WERI-Rb-1 (cell line): ENCODE results near the gene SETMAR.

ENCODE experiments used
- DNase-seq: peaks from one replicate; pipeline ENCODE4 v3.0.0-alpha.2; 2020
- H3K27ac ChIP-seq: fragments of 250-450 bp; sonication (Bioruptor Pico); 2 replicates; pipeline ENCODE4 v1.5.1; 2020; ENCODE audit warnings: mild to moderate bottlenecking, moderate library complexity
- H3K27me3 ChIP-seq: fragments of 250-450 bp; sonication (Bioruptor Pico); 2 replicates; pipeline ENCODE4 v1.5.1; 2021; ENCODE audit warnings: mild to moderate bottlenecking, low read depth, moderate library complexity; ENCODE audit not compliant: insufficient read depth, severe bottlenecking
- H3K36me3 ChIP-seq: fragments of 250-450 bp; sonication (Bioruptor Pico); 2 replicates; pipeline ENCODE4 v1.5.1; 2020; ENCODE audit warnings: mild to moderate bottlenecking, moderate library complexity
- H3K4me3 ChIP-seq: 2 replicates; pipeline ENCODE4 v1.5.1; 2011; ENCODE audit warnings: low read depth, mild to moderate bottlenecking, control low read depth, low read length
- H3K9me3 ChIP-seq: fragments of 250-450 bp; sonication (Bioruptor Pico); 2 replicates; pipeline ENCODE4 v1.5.1; 2021; ENCODE audit warnings: mild to moderate bottlenecking, moderate library complexity; ENCODE audit not compliant: severe bottlenecking
- TF ChIP-seq, protein P1 (sequence below): IDR thresholded peaks from 2 replicates; pipeline ENCODE4 v1.5.1; 2011; ENCODE audit warnings: low read depth, mild to moderate bottlenecking, control low read depth, inconsistent platforms, low read length

SETMAR gene

DNA sequence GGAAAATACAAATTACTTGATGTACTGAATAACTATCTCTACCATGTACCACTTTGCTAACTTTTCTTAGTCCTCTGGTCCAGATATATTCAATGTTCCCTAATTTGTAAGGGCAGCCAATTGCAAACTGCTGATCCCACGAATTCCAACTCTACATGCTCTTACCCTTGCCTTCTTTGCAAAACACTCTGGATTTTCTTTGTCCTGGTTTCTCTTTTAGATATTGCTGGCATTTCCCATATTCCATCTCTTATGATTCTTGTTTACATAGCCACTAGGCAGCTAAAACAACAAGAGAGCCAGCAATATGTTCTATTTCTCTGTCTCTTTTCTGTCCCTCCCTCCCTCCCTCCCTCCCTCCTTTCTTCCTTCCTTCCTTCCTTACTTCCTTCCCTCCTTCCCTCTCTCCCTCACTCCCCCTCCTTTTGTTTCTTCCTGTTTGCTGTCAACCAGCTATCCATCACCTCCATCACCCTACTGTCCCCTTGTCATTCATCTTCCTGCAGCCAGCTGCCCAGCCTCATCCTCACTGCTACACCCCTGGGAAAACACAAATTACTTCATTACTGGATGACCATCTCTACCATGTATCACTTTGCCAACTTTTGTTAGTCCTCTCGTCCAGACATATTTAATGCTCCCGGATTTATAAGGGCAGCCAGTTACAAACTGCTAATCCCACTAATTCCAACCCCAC, 33.8 kb downstream of the SETMAR start:
- Histone ChIP-seq H3K27ac (no peak overlapping the region), H3K9me3 (no peaks in the 10 kb centered on the region), H3K36me3 (no peaks in the 10 kb centered on the region), H3K4me3 (no peak overlapping the region), H3K27me3 (no peaks in the 10 kb centered on the region)
- TF ChIP-seq, protein P1, sequence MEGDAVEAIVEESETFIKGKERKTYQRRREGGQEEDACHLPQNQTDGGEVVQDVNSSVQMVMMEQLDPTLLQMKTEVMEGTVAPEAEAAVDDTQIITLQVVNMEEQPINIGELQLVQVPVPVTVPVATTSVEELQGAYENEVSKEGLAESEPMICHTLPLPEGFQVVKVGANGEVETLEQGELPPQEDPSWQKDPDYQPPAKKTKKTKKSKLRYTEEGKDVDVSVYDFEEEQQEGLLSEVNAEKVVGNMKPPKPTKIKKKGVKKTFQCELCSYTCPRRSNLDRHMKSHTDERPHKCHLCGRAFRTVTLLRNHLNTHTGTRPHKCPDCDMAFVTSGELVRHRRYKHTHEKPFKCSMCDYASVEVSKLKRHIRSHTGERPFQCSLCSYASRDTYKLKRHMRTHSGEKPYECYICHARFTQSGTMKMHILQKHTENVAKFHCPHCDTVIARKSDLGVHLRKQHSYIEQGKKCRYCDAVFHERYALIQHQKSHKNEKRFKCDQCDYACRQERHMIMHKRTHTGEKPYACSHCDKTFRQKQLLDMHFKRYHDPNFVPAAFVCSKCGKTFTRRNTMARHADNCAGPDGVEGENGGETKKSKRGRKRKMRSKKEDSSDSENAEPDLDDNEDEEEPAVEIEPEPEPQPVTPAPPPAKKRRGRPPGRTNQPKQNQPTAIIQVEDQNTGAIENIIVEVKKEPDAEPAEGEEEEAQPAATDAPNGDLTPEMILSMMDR = no peak
- DNase-seq = no peak

DNA sequence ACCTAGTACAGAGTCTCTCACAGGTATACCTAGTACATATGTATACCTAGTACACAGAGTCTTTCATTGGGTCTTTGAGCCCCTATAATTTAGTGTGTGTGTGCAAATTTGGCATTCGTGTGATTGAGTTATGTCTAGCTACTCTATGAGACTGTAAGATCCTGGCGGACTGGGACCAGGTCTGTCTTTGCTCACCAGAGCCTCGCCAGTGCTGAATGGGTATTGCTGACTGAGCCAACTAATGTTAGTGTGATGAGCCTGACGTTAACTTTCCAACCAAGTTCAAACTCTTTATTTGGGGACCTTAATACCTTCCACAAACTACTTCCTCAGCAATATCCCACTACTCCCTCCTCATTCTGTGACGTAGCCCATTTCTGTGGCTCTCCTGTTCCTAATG, 35.6 kb downstream of the SETMAR start:
- Histone ChIP-seq H3K4me3 (no peak overlapping the region), H3K36me3 (no peaks in the 10 kb centered on the region), H3K9me3 (no peaks in the 10 kb centered on the region), H3K27me3 (no peaks in the 10 kb centered on the region), H3K27ac (no peak overlapping the region)
- TF ChIP-seq, protein P1 = 0 out of 2 replicates have a peak, but pooled peaks have one; percentile 1
- DNase-seq = no peak

DNA sequence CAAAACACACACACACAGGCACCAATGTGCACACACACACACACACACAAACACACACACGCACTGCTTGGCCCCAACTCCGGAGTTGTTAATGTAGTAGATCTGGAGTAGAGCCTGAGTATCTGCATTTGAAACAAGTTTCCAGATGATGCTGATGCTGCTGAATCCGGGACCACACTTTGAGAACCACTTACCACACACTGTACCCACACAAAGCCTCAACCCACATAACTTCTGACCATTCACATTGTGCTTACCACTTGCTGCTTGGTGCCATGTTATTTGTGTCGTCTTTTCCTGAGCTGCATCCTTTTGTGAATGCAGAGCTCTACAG, 36.9 kb downstream of the SETMAR start:
- no peak overlapping the region for H3K4me3 ChIP-seq
- H3K36me3 ChIP-seq = no peaks in the 10 kb centered on the region
- no peaks in the 10 kb centered on the region for H3K27me3 ChIP-seq
- TF ChIP-seq, protein P1 = no peak
- no peaks in the 10 kb centered on the region for H3K9me3 ChIP-seq
- no peak overlapping the region for H3K27ac ChIP-seq
- DNase-seq = no peak

DNA sequence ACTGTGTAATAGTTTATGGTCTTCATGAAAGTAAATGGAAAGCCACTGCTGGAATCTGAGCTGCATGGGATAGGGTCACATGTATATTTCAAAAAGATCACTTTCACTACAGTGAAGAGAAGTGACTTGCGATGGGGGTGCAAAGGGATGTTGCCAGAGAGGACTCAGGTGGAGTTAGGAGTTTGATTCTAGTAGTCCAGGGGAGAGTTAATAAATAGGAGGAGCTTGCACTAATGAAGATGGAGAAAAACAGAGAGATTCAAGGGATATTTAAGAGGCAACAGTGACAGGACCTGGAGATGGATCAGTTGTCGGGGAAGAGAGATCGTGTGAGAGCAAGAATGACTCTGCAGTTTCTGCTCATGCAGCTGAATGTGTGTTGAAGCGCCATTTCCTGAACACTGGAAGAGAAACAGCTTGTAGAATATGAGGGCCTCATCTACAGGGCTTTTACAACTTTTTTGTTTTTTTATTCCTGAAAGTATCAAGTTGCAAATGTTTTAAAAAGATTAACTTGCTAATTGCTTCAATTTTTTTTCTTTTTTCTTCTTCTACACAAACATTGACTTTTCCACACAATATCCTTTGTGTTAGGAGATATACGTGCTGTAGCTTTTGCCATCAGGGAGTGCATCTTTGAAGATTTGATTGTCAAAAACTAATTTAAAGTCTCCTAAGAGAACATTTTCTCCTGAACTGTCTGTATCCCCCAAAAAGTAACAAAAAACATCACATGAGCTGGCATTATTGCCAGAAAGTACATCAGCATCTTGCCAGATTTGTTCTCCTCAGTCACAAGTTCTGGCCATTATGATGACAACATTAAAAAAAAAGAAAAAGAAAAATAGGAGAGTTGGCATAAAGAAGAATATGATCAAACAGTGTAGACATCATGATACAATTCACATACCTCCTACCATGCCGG, 37.5 kb downstream of the SETMAR start:
- H3K4me3 ChIP-seq = no peak overlapping the region
- no peak for DNase-seq
- TF ChIP-seq, protein P1 = no peak

DNA sequence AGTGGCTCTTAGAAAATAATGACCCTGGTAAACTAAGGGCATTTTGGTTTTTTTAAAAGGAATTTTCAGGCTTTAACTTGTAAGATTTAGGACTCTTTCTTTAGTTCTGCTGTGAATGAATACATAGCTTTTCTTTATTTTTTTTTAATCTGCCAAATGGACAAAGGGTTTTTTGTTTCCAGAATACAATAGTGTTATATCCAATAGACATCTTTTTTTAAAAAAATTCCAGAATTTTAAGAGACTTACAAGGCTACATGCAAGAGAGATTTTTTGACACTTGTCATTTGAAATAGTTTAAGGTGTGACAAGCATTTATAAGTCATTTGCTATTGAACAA, 38.1 kb downstream of the SETMAR start:
- Histone ChIP-seq H3K9me3 (no peaks in the 10 kb centered on the region), H3K27ac (no peak overlapping the region), H3K36me3 (no peaks in the 10 kb centered on the region), H3K4me3 (no peak overlapping the region), H3K27me3 (no peaks in the 10 kb centered on the region)
- TF ChIP-seq, protein P1 = no peak
- no peak for DNase-seq

More for the DNA sequence above, 37.5 kb downstream of the SETMAR start:
- no peak overlapping the region for H3K27ac ChIP-seq
- no peaks in the 10 kb centered on the region for H3K36me3 ChIP-seq
- H3K9me3 ChIP-seq = no peaks in the 10 kb centered on the region
- no peaks in the 10 kb centered on the region for H3K27me3 ChIP-seq
